DND-41 (cell line): Measurements from ENCODE around the gene MYRIP.

ENCODE experiments used
- ATAC-seq: fragments of 200-7000 bp; cut with Tn5 transposase; 3 replicates; pipeline ENCODE4 v1.9.1; 2021; ENCODE audit warnings: low read depth; ENCODE audit not compliant: insufficient read depth
- DNase-seq: peaks from one replicate; pipeline ENCODE4 v3.0.0-alpha.2; 2020
- H2AFZ ChIP-seq: 2 replicates; pipeline ENCODE4 v1.6.0; 2012; ENCODE audit warnings: low read depth, low read length
- H3K27ac ChIP-seq: 2 replicates; pipeline ENCODE4 v1.5.1; 2012; ENCODE audit warnings: low read length, inconsistent platforms
- H3K27me3 ChIP-seq: fragments of 200-600 bp; sonication (generic); 2 replicates; pipeline ENCODE4 v1.6.0; 2012; ENCODE audit warnings: low read length, mild to moderate bottlenecking, inconsistent platforms; ENCODE audit not compliant: insufficient read depth, poor library complexity
- H3K36me3 ChIP-seq: 2 replicates; pipeline ENCODE4 v1.5.1; 2012; ENCODE audit warnings: low read length, inconsistent platforms; ENCODE audit not compliant: insufficient read depth
- H3K4me1 ChIP-seq: 2 replicates; pipeline ENCODE4 v1.5.1; 2012; ENCODE audit warnings: mild to moderate bottlenecking, low read length; ENCODE audit not compliant: insufficient read depth
- H3K4me2 ChIP-seq: 2 replicates; pipeline ENCODE4 v1.6.0; 2012; ENCODE audit warnings: mild to moderate bottlenecking, moderate library complexity, low read length, inconsistent platforms; ENCODE audit not compliant: insufficient read depth
- H3K4me3 ChIP-seq, 2 experiments: fragments of 200-600 bp in 1 of 2; shearing (Covaris generic) in 1 of 2; 2 replicates each; pipeline ENCODE4 v1.5.1; 2012 to 2016; ENCODE audit warnings: inconsistent platforms in 2 of 2, low read length in 2 of 2, mild to moderate bottlenecking in 2 of 2, low read depth in 1 of 2, moderate library complexity in 1 of 2
- H3K79me2 ChIP-seq: 2 replicates; pipeline ENCODE4 v1.6.0; 2012; ENCODE audit warnings: low read length, inconsistent platforms; ENCODE audit not compliant: insufficient read depth
- H3K9ac ChIP-seq: 2 replicates; pipeline ENCODE4 v1.6.0; 2012; ENCODE audit warnings: low read depth, mild to moderate bottlenecking, inconsistent platforms, low read length, moderate library complexity
- H3K9me3 ChIP-seq: 2 replicates; pipeline ENCODE4 v1.5.1; 2012; ENCODE audit warnings: low read length, moderate library complexity, mild to moderate bottlenecking, inconsistent platforms; ENCODE audit not compliant: insufficient read depth, severe bottlenecking
- H4K20me1 ChIP-seq: 2 replicates; pipeline ENCODE4 v1.6.0; 2012; ENCODE audit warnings: low read length; ENCODE audit not compliant: insufficient read depth
- CTCF ChIP-seq: IDR thresholded peaks from 2 replicates; pipeline ENCODE4 v1.5.1; 2012; ENCODE audit warnings: borderline replicate concordance, low read length, moderate library complexity, mild to moderate bottlenecking; ENCODE audit not compliant: poor library complexity, severe bottlenecking; ENCODE audit errors: extremely low read depth
- EZH2 ChIP-seq: IDR thresholded peaks from 3 replicates; pipeline ENCODE4 v1.6.1; 2012; ENCODE audit warnings: borderline replicate concordance, low read depth, mild to moderate bottlenecking, moderate library complexity, low read length, inconsistent platforms; ENCODE audit not compliant: severe bottlenecking

MYRIP gene

DNA sequence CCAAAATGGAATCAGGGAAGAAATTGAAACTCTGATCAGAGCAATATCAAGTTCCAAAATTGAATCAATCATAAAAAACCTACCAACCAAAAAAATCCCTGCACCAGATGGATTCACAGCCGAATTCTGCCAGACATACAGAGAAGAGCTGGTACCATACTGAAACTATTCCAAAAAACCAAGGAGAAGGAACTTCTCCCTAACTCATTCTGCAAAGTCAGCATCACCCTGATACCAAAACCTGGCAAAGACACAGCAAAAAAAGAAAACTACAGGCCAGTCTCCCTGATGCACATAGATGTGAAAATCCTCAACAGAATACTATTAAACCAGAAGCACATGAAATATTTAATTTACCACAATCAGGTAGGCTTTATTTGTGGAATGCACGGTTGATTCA, 118.1 kb downstream of the MYRIP start:
- Histone ChIP-seq H3K79me2 (no peaks in the 10 kb centered on the region), H3K27ac (no peak overlapping the region)
- ATAC-seq, result no peak

GRCh38 chr3:39933986-39934693, 124.7 kb downstream of the MYRIP start:
- no peak overlapping the region for H3K9ac ChIP-seq
- peaks cover 11% of the 10 kb centered on the region for H3K27me3 ChIP-seq
- DNase-seq (no peak), ATAC-seq (no peak)
- H4K20me1 ChIP-seq, result no peaks in the 10 kb centered on the region
- H3K27ac ChIP-seq, result no peak overlapping the region
- no peak overlapping the region for H3K4me3 ChIP-seq
- H2AFZ ChIP-seq, result no peak overlapping the region
- no peak for TF ChIP-seq EZH2
- no peaks in the 10 kb centered on the region for H3K36me3 ChIP-seq
- H3K9me3 ChIP-seq, result no peaks in the 10 kb centered on the region
- no peaks in the 10 kb centered on the region for H3K79me2 ChIP-seq
- H3K4me2 ChIP-seq, result no peak overlapping the region
- H3K4me1 ChIP-seq, result no peaks in the 10 kb centered on the region

More for the DNA sequence above, 118.1 kb downstream of the MYRIP start:
- Histone ChIP-seq H3K9me3 (no peaks in the 10 kb centered on the region), H3K4me3 (no peak overlapping the region), H3K4me1 (no peaks in the 10 kb centered on the region), H3K4me2 (no peak overlapping the region), H3K9ac (no peak overlapping the region), H3K36me3 (no peaks in the 10 kb centered on the region), H4K20me1 (no peaks in the 10 kb centered on the region), H2AFZ (no peak overlapping the region), H3K27me3 (peaks cover under 1% of the 10 kb centered on the region)
- TF ChIP-seq CTCF (no peak), EZH2 (no peak)
- DNase-seq, result no peak

DNA sequence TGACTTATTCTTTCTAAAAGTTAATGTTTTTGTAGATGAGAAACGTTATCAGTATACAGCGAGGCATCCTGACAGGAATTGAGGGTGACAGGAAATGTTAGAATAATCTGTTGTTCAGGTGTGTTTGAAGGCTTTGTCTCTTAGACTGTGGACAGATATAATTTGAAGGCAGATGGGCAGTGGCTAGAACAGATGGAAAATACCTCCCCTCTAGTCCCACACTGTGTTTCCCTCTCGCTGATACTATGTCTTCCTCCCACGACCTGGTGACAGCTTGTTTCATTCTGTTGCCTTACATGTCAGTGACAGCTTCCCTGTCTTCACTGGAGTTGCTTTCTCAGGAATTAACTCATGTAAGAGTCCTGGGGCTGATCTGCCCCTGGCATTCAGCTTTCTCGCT, 125.3 kb downstream of the MYRIP start:
- H3K27me3 ChIP-seq, result peaks cover 12% of the 10 kb centered on the region
- ATAC-seq (no peak), DNase-seq (no peak)
- H3K79me2 ChIP-seq, result no peaks in the 10 kb centered on the region
- H4K20me1 ChIP-seq, result no peaks in the 10 kb centered on the region
- H3K4me3 ChIP-seq, result no peak overlapping the region
- H3K9ac ChIP-seq, result no peak overlapping the region
- no peaks in the 10 kb centered on the region for H3K4me1 ChIP-seq
- no peak overlapping the region for H3K4me2 ChIP-seq
- TF ChIP-seq EZH2 (no peak), CTCF (no peak)
- no peak overlapping the region for H3K27ac ChIP-seq
- no peaks in the 10 kb centered on the region for H3K36me3 ChIP-seq
- no peaks in the 10 kb centered on the region for H3K9me3 ChIP-seq
- no peak overlapping the region for H2AFZ ChIP-seq

DNA sequence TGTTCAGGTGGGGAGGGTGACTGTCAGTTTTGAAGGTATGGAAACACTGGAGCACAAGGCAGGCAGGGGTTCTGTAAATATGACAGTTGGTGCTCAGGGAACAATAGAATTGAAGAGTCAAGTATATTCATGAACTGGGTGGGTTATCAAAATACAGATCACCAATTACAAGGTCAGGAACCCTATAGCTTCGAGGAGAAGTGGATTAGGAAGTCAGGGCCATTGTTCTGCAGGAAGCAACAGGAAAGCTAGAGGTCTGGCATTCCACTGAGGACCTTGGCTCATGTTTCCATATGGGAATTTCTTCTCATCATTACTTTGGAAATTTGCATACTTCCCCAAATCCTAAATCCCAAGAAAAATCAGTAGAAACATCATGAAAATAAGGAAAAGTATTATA, 125.9 kb downstream of the MYRIP start:
- ATAC-seq (no peak), DNase-seq (no peak)
- H3K4me3 ChIP-seq, result no peak overlapping the region
- H3K9me3 ChIP-seq, result no peaks in the 10 kb centered on the region
- TF ChIP-seq EZH2, result no peak
- no peak for TF ChIP-seq CTCF
- H3K9ac ChIP-seq, result no peak overlapping the region
- no peak overlapping the region for H3K4me2 ChIP-seq
- no peaks in the 10 kb centered on the region for H3K36me3 ChIP-seq
- no peaks in the 10 kb centered on the region for H4K20me1 ChIP-seq
- H3K27me3 ChIP-seq, result peaks cover 12% of the 10 kb centered on the region
- H3K79me2 ChIP-seq, result no peaks in the 10 kb centered on the region
- no peak overlapping the region for H3K27ac ChIP-seq
- no peak overlapping the region for H2AFZ ChIP-seq
- no peaks in the 10 kb centered on the region for H3K4me1 ChIP-seq
